IPS-18c (cell line): ENCODE results near the gene ZNF385A.

ENCODE experiments used
- H3K4me3 ChIP-seq: 2 replicates; pipeline ENCODE4 v1.7.0; 2013; ENCODE audit warnings: low read depth, mild to moderate bottlenecking, low read length, moderate library complexity; ENCODE audit not compliant: insufficient read depth
- H3K9me3 ChIP-seq: one replicate; pipeline ENCODE4 v1.6.1; 2013; ENCODE audit warnings: mild to moderate bottlenecking, low read length, moderate library complexity; ENCODE audit not compliant: control insufficient read depth, insufficient read depth

ZNF385A gene

GRCh38 chr12:54369597-54370131 lies 14.9 kb downstream of the ZNF385A start:
- H3K4me3 ChIP-seq = peak overlapping the region; percentile 28
- no peaks in the 10 kb centered on the region for H3K9me3 ChIP-seq

GRCh38 chr12:54368709-54369596 lies 15.6 kb downstream of the ZNF385A start:
- H3K4me3 ChIP-seq = peak overlapping the region; percentile 28

GRCh38 chr12:54368025-54368708 lies 16.4 kb downstream of the ZNF385A start:
- no peaks in the 10 kb centered on the region for H3K9me3 ChIP-seq
- no peak overlapping the region for H3K4me3 ChIP-seq

More at GRCh38 chr12:54368709-54369596, 15.6 kb downstream of the ZNF385A start:
- H3K9me3 ChIP-seq = no peaks in the 10 kb centered on the region

- Histone ChIP-seq H3K9me3 (no peaks in the 10 kb centered on the region), H3K4me3 (no peak within 1 kb of the TSS)
Measured at GRCh38 chr12:54364413-54364812, 20.1 kb downstream of the ZNF385A start, which contains the start of gene GPR84. GPR84 (minus strand) TSS chr12:54364486; CDS start chr12:54363851, 635 bp downstream.

- no peak overlapping the region for H3K4me3 ChIP-seq
- no peaks in the 10 kb centered on the region for H3K9me3 ChIP-seq
Measured at GRCh38 chr12:54363618-54364017, 20.9 kb downstream of the ZNF385A start.

- H3K4me3 ChIP-seq = no peak overlapping the region
- no peaks in the 10 kb centered on the region for H3K9me3 ChIP-seq
Measured at GRCh38 chr12:54363047-54363446, 21.5 kb downstream of the ZNF385A start.

- H3K9me3 ChIP-seq = no peaks in the 10 kb centered on the region
- H3K4me3 ChIP-seq = no peak overlapping the region
Measured at GRCh38 chr12:54360717-54361456, 23.6 kb downstream of the ZNF385A start.

- Histone ChIP-seq H3K4me3 (peak overlapping the region; percentile 48), H3K9me3 (no peaks in the 10 kb centered on the region)
Measured at GRCh38 chr12:54359762-54360351, 24.7 kb downstream of the ZNF385A start.

- no peaks in the 10 kb centered on the region for H3K9me3 ChIP-seq
- H3K4me3 ChIP-seq = peak overlapping the region; percentile 86
Measured at GRCh38 chr12:54358945-54359761, 25.4 kb downstream of the ZNF385A start.

- H3K4me3 ChIP-seq = peak overlapping the region; percentile 86
- no peaks in the 10 kb centered on the region for H3K9me3 ChIP-seq
Measured at GRCh38 chr12:54358191-54358944, 26.2 kb downstream of the ZNF385A start.

- Histone ChIP-seq H3K4me3 (peak overlapping the region; percentile 20), H3K9me3 (no peaks in the 10 kb centered on the region)
Measured at GRCh38 chr12:54357506-54358190, 26.9 kb downstream of the ZNF385A start.

GRCh38 chr12:54356951-54357356 lies 27.6 kb downstream of the ZNF385A start:
- peak overlapping the region; percentile 20; the same call in 1 of the 2 replicates for H3K4me3 ChIP-seq

GRCh38 chr12:54356228-54356627 lies 28.3 kb downstream of the ZNF385A start:
- no peak overlapping the region for H3K4me3 ChIP-seq

More at GRCh38 chr12:54356951-54357356, 27.6 kb downstream of the ZNF385A start:
- H3K9me3 ChIP-seq = no peaks in the 10 kb centered on the region

GRCh38 chr12:54355104-54355815 lies 29.3 kb downstream of the ZNF385A start:
- Histone ChIP-seq H3K4me3 (no peak overlapping the region), H3K9me3 (no peaks in the 10 kb centered on the region)

More at GRCh38 chr12:54356228-54356627, 28.3 kb downstream of the ZNF385A start:
- no peaks in the 10 kb centered on the region for H3K9me3 ChIP-seq
